ENCODE results near the gene PTPRG. TPM values are rescaled to one million over a fixed set of nuclear protein-coding genes. Genes with fewer than 3 reads are reported as not detected.
"Not testable (repeated sequence)": the region's sequence is repeated elsewhere in the genome, so short reads cannot be mapped to it uniquely, and the experiment has no call there.

Gene PTPRG
- total RNA-seq, 3 donors from 2014 or later (not counting 1 experiment from before 2014, with no cell fraction given), result 1.0 to 2.9 (median 2.5) TPM

- ATAC-seq, result no peak
- Mint-ChIP-seq H3K9me3 (peaks cover 2 to 11% of the 10 kb centered on the region in 2 donors), H3K36me3 (no peaks in the 10 kb centered on the region), H3K27me3 (ENCODE audit: low read depth in 2 of 2) (no peaks in the 10 kb centered on the region), H3K4me3 (no peak overlapping the region), H3K27ac (no peak overlapping the region), H3K4me1 (no peaks in the 10 kb centered on the region)
- TF ChIP-seq, protein P1, sequence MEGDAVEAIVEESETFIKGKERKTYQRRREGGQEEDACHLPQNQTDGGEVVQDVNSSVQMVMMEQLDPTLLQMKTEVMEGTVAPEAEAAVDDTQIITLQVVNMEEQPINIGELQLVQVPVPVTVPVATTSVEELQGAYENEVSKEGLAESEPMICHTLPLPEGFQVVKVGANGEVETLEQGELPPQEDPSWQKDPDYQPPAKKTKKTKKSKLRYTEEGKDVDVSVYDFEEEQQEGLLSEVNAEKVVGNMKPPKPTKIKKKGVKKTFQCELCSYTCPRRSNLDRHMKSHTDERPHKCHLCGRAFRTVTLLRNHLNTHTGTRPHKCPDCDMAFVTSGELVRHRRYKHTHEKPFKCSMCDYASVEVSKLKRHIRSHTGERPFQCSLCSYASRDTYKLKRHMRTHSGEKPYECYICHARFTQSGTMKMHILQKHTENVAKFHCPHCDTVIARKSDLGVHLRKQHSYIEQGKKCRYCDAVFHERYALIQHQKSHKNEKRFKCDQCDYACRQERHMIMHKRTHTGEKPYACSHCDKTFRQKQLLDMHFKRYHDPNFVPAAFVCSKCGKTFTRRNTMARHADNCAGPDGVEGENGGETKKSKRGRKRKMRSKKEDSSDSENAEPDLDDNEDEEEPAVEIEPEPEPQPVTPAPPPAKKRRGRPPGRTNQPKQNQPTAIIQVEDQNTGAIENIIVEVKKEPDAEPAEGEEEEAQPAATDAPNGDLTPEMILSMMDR (IDR thresholded peaks at IDR 0.05), result no peak
- Histone ChIP-seq H3K27me3 (ENCODE audit: control insufficient read depth, insufficient read depth, low read length) (no peaks in the 10 kb centered on the region), H3K4me1 (ENCODE audit: control insufficient read depth, insufficient read depth, low read length) (no peaks in the 10 kb centered on the region), H3K36me3 (ENCODE audit: control insufficient read depth, insufficient read depth, low read length) (no peaks in the 10 kb centered on the region), H3K4me3 (ENCODE audit: low read length) (no peak overlapping the region), H3K9me3 (ENCODE audit: control insufficient read depth, insufficient read depth, low read length) (no peaks in the 10 kb centered on the region), H3K27ac (ENCODE audit: low read length) (no peak overlapping the region)
- no peak for DNase-seq
- intact Hi-C loops (cut with micrococcal nuclease), result no loop called here
- WGBS (ENCODE audit: insufficient coverage), result 71% methylated on average over 1 of the region's 4 CpGs
Measured at GRCh38 chr3:61812085-61812484, 250.7 kb downstream of the PTPRG start.

- WGBS (ENCODE audit: insufficient coverage), result 82% methylated on average over 3 of the region's 3 CpGs
- Histone ChIP-seq H3K27me3 (ENCODE audit: control insufficient read depth, insufficient read depth, low read length) (no peaks in the 10 kb centered on the region), H3K9me3 (ENCODE audit: control insufficient read depth, insufficient read depth, low read length) (no peaks in the 10 kb centered on the region), H3K36me3 (ENCODE audit: control insufficient read depth, insufficient read depth, low read length) (no peaks in the 10 kb centered on the region), H3K4me3 (ENCODE audit: low read length) (no peak overlapping the region), H3K27ac (ENCODE audit: low read length) (no peak overlapping the region), H3K4me1 (ENCODE audit: control insufficient read depth, insufficient read depth, low read length) (no peaks in the 10 kb centered on the region)
- no peaks in the 10 kb centered on the region for H3K4me1 Mint-ChIP-seq
- H3K27ac Mint-ChIP-seq, result no peak overlapping the region
- intact Hi-C loops (cut with micrococcal nuclease), result no loop called here
- TF ChIP-seq, protein P1 (IDR thresholded peaks at IDR 0.05), result no peak
- ATAC-seq (no peak), DNase-seq (no peak)
- H3K4me3 Mint-ChIP-seq, result no peak overlapping the region
- H3K9me3 Mint-ChIP-seq, result peaks cover 2 to 11% of the 10 kb centered on the region in 2 donors
- H3K36me3 Mint-ChIP-seq, result no peaks in the 10 kb centered on the region
- no peaks in the 10 kb centered on the region for H3K27me3 Mint-ChIP-seq (ENCODE audit: low read depth in 2 of 2)
Measured at GRCh38 chr3:61812517-61812916, 251.1 kb downstream of the PTPRG start.

GRCh38 chr3:61813636-61814035, 252.3 kb downstream of the PTPRG start:
- Mint-ChIP-seq H3K4me3 (no peak overlapping the region), H3K4me1 (no peaks in the 10 kb centered on the region), H3K9me3 (peaks cover 2 to 11% of the 10 kb centered on the region in 2 donors), H3K27me3 (ENCODE audit: low read depth in 2 of 2) (no peaks in the 10 kb centered on the region), H3K27ac (no peak overlapping the region), H3K36me3 (no peaks in the 10 kb centered on the region)
- DNase-seq (no peak), ATAC-seq (no peak)
- no peaks in the 10 kb centered on the region for H3K9me3 ChIP-seq (ENCODE audit: control insufficient read depth, insufficient read depth, low read length)
- no peak overlapping the region for H3K4me3 ChIP-seq (ENCODE audit: low read length)
- no peak overlapping the region for H3K27ac ChIP-seq (ENCODE audit: low read length)
- intact Hi-C loops (cut with micrococcal nuclease), result no loop called here
- no peaks in the 10 kb centered on the region for H3K27me3 ChIP-seq (ENCODE audit: control insufficient read depth, insufficient read depth, low read length)
- 91% methylated on average over 3 of the region's 4 CpGs for WGBS (ENCODE audit: insufficient coverage)
- TF ChIP-seq, protein P1 (IDR thresholded peaks at IDR 0.05), result no peak
- H3K36me3 ChIP-seq (ENCODE audit: control insufficient read depth, insufficient read depth, low read length), result no peaks in the 10 kb centered on the region
- no peaks in the 10 kb centered on the region for H3K4me1 ChIP-seq (ENCODE audit: control insufficient read depth, insufficient read depth, low read length)

- Histone ChIP-seq H3K36me3 (ENCODE audit: control insufficient read depth, insufficient read depth, low read length) (no peaks in the 10 kb centered on the region), H3K27ac (ENCODE audit: low read length) (no peak overlapping the region), H3K4me3 (ENCODE audit: low read length) (no peak overlapping the region), H3K27me3 (ENCODE audit: control insufficient read depth, insufficient read depth, low read length) (no peaks in the 10 kb centered on the region), H3K9me3 (ENCODE audit: control insufficient read depth, insufficient read depth, low read length) (no peaks in the 10 kb centered on the region), H3K4me1 (ENCODE audit: control insufficient read depth, insufficient read depth, low read length) (no peaks in the 10 kb centered on the region)
- Mint-ChIP-seq H3K4me3 (no peak overlapping the region), H3K27ac (no peak overlapping the region), H3K27me3 (ENCODE audit: low read depth in 2 of 2) (no peaks in the 10 kb centered on the region), H3K36me3 (no peaks in the 10 kb centered on the region), H3K9me3 (peaks cover 2 to 6% of the 10 kb centered on the region in 2 donors), H3K4me1 (no peaks in the 10 kb centered on the region)
- intact Hi-C loops (cut with micrococcal nuclease), result no loop called here
- no peak for ATAC-seq
- DNase-seq, result no peak
- TF ChIP-seq, protein P1 (IDR thresholded peaks at IDR 0.05), result no peak
- 0% methylated on average over 1 of the region's 1 CpG for WGBS (ENCODE audit: insufficient coverage)
Measured at GRCh38 chr3:61814674-61815073, 253.3 kb downstream of the PTPRG start.

DNA sequence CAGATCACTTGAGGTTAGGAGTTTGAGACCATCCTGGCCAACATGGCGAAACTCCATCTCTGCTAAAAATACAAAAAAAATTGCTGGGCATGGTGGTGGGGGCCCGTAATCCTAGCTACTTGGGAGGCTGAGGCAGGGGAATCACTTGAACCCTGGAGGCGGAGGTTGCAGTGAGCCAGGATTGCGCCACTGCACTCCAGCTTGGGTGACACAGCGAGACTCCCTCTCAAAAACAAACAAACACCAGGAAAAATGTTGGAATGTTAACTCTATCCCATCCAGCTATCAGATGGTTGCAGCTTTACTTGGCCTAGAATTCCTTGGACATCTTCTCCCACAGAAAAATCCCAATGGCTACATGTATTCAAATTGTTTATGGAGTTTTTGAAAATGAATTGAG, 254.9 kb downstream of the PTPRG start:
- H3K4me1 Mint-ChIP-seq; H3K4me3 Mint-ChIP-seq; H3K9me3 ChIP-seq (ENCODE audit: control insufficient read depth, insufficient read depth, low read length); H3K27ac Mint-ChIP-seq; ATAC-seq; H3K27ac ChIP-seq (ENCODE audit: low read length); H3K36me3 Mint-ChIP-seq; H3K27me3 Mint-ChIP-seq (ENCODE audit: low read depth in 2 of 2); H3K27me3 ChIP-seq (ENCODE audit: control insufficient read depth, insufficient read depth, low read length); H3K4me1 ChIP-seq (ENCODE audit: control insufficient read depth, insufficient read depth, low read length); DNase-seq; intact Hi-C loops (cut with micrococcal nuclease); H3K4me3 ChIP-seq (ENCODE audit: low read length); H3K36me3 ChIP-seq (ENCODE audit: control insufficient read depth, insufficient read depth, low read length); H3K9me3 Mint-ChIP-seq: not testable (repeated sequence)
- whole genome bisulfite sequencing (ENCODE audit: insufficient coverage), result 89% methylated on average over 5 of the region's 5 CpGs

All from natural killer cell (primary cell).